GM18502 (cell line): ENCODE data around the gene SLC2A1.

Experiments
- ATAC-seq: cut with Tn5 transposase; IDR thresholded peaks from one replicate; pipeline ENCODE4 v1.9.1; 2021; ENCODE audit warnings: mild to moderate bottlenecking; ENCODE audit not compliant: unreplicated experiment, poor library complexity

Gene SLC2A1

GRCh38 chr1:42944246-42944928 lies 14.3 kb downstream of the SLC2A1 start:
- ATAC-seq: no peak

- no peak for ATAC-seq
Measured at GRCh38 chr1:42943728-42944127, 14.9 kb downstream of the SLC2A1 start.

GRCh38 chr1:42943166-42943565 lies 15.5 kb downstream of the SLC2A1 start:
- ATAC-seq: no peak

GRCh38 chr1:42942444-42942843 lies 16.2 kb downstream of the SLC2A1 start:
- no peak for ATAC-seq

- ATAC-seq: no peak
Measured at GRCh38 chr1:42941640-42942330, 16.9 kb downstream of the SLC2A1 start.

GRCh38 chr1:42940851-42941639 lies 17.6 kb downstream of the SLC2A1 start:
- ATAC-seq: no peak

GRCh38 chr1:42938645-42939615 lies 19.7 kb downstream of the SLC2A1 start:
- ATAC-seq: no peak

GRCh38 chr1:42937836-42938644 lies 20.6 kb downstream of the SLC2A1 start:
- no peak for ATAC-seq

- no peak for ATAC-seq
Measured at GRCh38 chr1:42937141-42937696, 21.4 kb downstream of the SLC2A1 start.

GRCh38 chr1:42936309-42937078 lies 22.2 kb downstream of the SLC2A1 start:
- no peak for ATAC-seq

GRCh38 chr1:42935971-42936308 lies 22.7 kb downstream of the SLC2A1 start:
- no peak for ATAC-seq

- no peak for ATAC-seq
Measured at GRCh38 chr1:42935313-42935895, 23.3 kb downstream of the SLC2A1 start.

- ATAC-seq: no peak
Measured at GRCh38 chr1:42934541-42935312, 23.9 kb downstream of the SLC2A1 start.

GRCh38 chr1:42933610-42934491 lies 24.8 kb downstream of the SLC2A1 start:
- ATAC-seq: no peak

GRCh38 chr1:42933060-42933586 lies 25.5 kb downstream of the SLC2A1 start:
- no peak for ATAC-seq

GRCh38 chr1:42932442-42932941 lies 26.2 kb downstream of the SLC2A1 start:
- peak; percentile 6 for ATAC-seq
